H1 (cell line): ENCODE data around the gene DUSP9. TPM values are rescaled to one million over a fixed set of nuclear protein-coding genes. Genes with fewer than 3 reads are reported as not detected.
A peak's percentile ranks its signal among the peaks of the same experiment; 100 is the strongest.

Experiments
- CTCF ChIA-PET: fragments of 300-600 bp; sonication (Branson Sonifier 250); formaldehyde crosslinking; loops from one replicate; lab custom pipeline; 2021; ENCODE audit not compliant: partially characterized antibody; lab: Charles Lee
- POLR2A ChIA-PET: fragments of 300-600 bp; sonication (Branson Sonifier 250); formaldehyde crosslinking; loops from one replicate; lab custom pipeline; 2021; ENCODE audit warnings: inconsistent platforms; ENCODE audit not compliant: partially characterized antibody; lab: Charles Lee
- DNase-seq, 2 experiments: peaks; one replicate each; pipeline versions ENCODE4 v3.0.0 to v3.0.0-alpha.2; 2010 to 2022; ENCODE audit warnings: low spot score in 2 of 2, low read depth in 1 of 2, mixed read lengths in 1 of 2
- FAIRE-seq: peaks from 2 replicates; lab custom pipeline; 2011; peaks lifted over from hg19 to GRCh38; lab: Jason Lieb, UNC
- H2AFZ ChIP-seq: 2 replicates; pipeline ENCODE4 v1.8.1; 2012; ENCODE audit warnings: low read length, inconsistent platforms
- H2AK5ac ChIP-seq: 2 replicates; pipeline ENCODE4 v1.6.1; 2013; ENCODE audit warnings: low read depth, low read length
- H2BK120ac ChIP-seq: replicated peaks from 2 replicates; pipeline ENCODE3; 2013; ENCODE audit warnings: low read depth, low read length, inconsistent platforms
- H2BK12ac ChIP-seq: 2 replicates; pipeline ENCODE4 v1.6.1; 2013; ENCODE audit warnings: low read depth, low read length
- H2BK15ac ChIP-seq: 2 replicates; pipeline ENCODE4 v1.6.1; 2013; ENCODE audit warnings: low read length
- H2BK20ac ChIP-seq: 2 replicates; pipeline ENCODE4 v1.6.1; 2013; ENCODE audit warnings: low read length
- H2BK5ac ChIP-seq: 2 replicates; pipeline ENCODE4 v1.6.1; 2013; ENCODE audit warnings: low read depth, low read length
- H3K14ac ChIP-seq: 2 replicates; pipeline ENCODE4 v1.6.1; 2013; ENCODE audit warnings: inconsistent platforms; ENCODE audit not compliant: insufficient read length
- H3K18ac ChIP-seq: 2 replicates; pipeline ENCODE4 v1.6.1; 2013; ENCODE audit warnings: low read length; ENCODE audit errors: extremely low read depth
- H3K23ac ChIP-seq: 2 replicates; pipeline ENCODE4 v1.6.1; 2013; ENCODE audit warnings: inconsistent platforms; ENCODE audit not compliant: insufficient read length
- H3K23me2 ChIP-seq: 2 replicates; pipeline ENCODE4 v1.6.1; 2013; ENCODE audit warnings: low read depth, low read length
- H3K27ac ChIP-seq: 2 replicates; pipeline ENCODE4 v1.6.1; 2011; ENCODE audit warnings: low read depth, low read length, inconsistent platforms
- H3K27me3 ChIP-seq, 4 experiments: replicated peaks in 1 of 4; 1 replicate in 1 of 4; 2 replicates in 3 of 4; pipeline versions ENCODE4 v1.6.1 to v1.8.1; 2011 to 2013; ENCODE audit warnings: low read length in 3 of 4, mild to moderate bottlenecking in 3 of 4, inconsistent platforms in 2 of 4, mixed read lengths in 2 of 4, moderate library complexity in 1 of 4; ENCODE audit not compliant: control insufficient read depth in 3 of 4, insufficient read depth in 3 of 4; ENCODE audit errors: extremely low read depth in 1 of 4
- H3K36me3 ChIP-seq, 4 experiments: 2 replicates each; pipeline versions ENCODE4 v1.6.1 to v1.8.1; 2011 to 2013; ENCODE audit warnings: mild to moderate bottlenecking in 4 of 4, low read length in 3 of 4, moderate library complexity in 2 of 4, control low read depth in 1 of 4, inconsistent platforms in 1 of 4; ENCODE audit not compliant: insufficient read depth in 4 of 4, control insufficient read depth in 2 of 4
- H3K4ac ChIP-seq: replicated peaks from 2 replicates; pipeline ENCODE3; 2013; ENCODE audit warnings: low read length, low read depth, mixed read lengths, inconsistent platforms; ENCODE audit not compliant: insufficient read length
- H3K4me1 ChIP-seq, 4 experiments: replicated peaks in 1 of 4; 1 replicate in 1 of 4; 2 replicates in 3 of 4; pipeline versions ENCODE4 v1.6.1 to v1.8.1; 2011 to 2013; ENCODE audit warnings: low read length in 3 of 4, inconsistent platforms in 2 of 4, mixed read lengths in 1 of 4; ENCODE audit not compliant: insufficient read depth in 4 of 4, control insufficient read depth in 3 of 4
- H3K4me2 ChIP-seq, 2 experiments: 2 replicates each; pipeline versions ENCODE4 v1.6.1 to v1.8.1; 2011 to 2013; ENCODE audit warnings: low read depth in 2 of 2, low read length in 2 of 2, control low read depth in 1 of 2, inconsistent platforms in 1 of 2, mild to moderate bottlenecking in 1 of 2; ENCODE audit not compliant: insufficient read depth in 1 of 2
- H3K4me3 ChIP-seq, 4 experiments: fragments of 200-600, 300-600 bp in 1 of 4; sonication (generic), shearing (Covaris generic), sonication (Bioruptor Twin) in 1 of 4; 2 replicates each; pipeline versions ENCODE4 v1.5.1 to v1.8.1; 2011 to 2016; ENCODE audit warnings: low read length in 4 of 4, low read depth in 3 of 4, control low read depth in 2 of 4, inconsistent platforms in 2 of 4, mild to moderate bottlenecking in 2 of 4, mixed read lengths in 1 of 4, moderate library complexity in 1 of 4; ENCODE audit not compliant: insufficient read depth in 2 of 4; ENCODE audit errors: extremely low read depth in 1 of 4
- H3K56ac ChIP-seq: replicated peaks from 2 replicates; pipeline ENCODE3; 2013; ENCODE audit warnings: low read depth, mild to moderate bottlenecking, mixed read lengths, low read length, inconsistent platforms; ENCODE audit not compliant: insufficient read length
- H3K79me1 ChIP-seq: 2 replicates; pipeline ENCODE4 v1.6.1; 2013; ENCODE audit warnings: low read depth, low read length, control low read depth
- H3K79me2 ChIP-seq, 2 experiments: 2 replicates each; pipeline versions ENCODE4 v1.6.1 to v1.8.1; 2012 to 2013; ENCODE audit warnings: low read length in 2 of 2, mild to moderate bottlenecking in 2 of 2, inconsistent platforms in 1 of 2; ENCODE audit not compliant: insufficient read depth in 2 of 2, control insufficient read depth in 1 of 2
- H3K9ac ChIP-seq, 4 experiments: replicated peaks in 1 of 4; 1 replicate in 1 of 4; 2 replicates in 3 of 4; pipeline versions ENCODE4 v1.6.1 to v1.8.1; 2011 to 2013; ENCODE audit warnings: low read depth in 3 of 4, low read length in 3 of 4, control low read depth in 2 of 4, mild to moderate bottlenecking in 2 of 4, moderate library complexity in 2 of 4, inconsistent platforms in 1 of 4; ENCODE audit errors: extremely low read depth in 1 of 4
- H3K9me3 ChIP-seq, 2 experiments: 2 replicates each; pipeline versions ENCODE4 v1.6.1 to v1.8.1; 2012 to 2013; ENCODE audit warnings: mild to moderate bottlenecking in 2 of 2, moderate library complexity in 2 of 2, control low read depth in 1 of 2, inconsistent platforms in 1 of 2, low read depth in 1 of 2, low read length in 1 of 2, mixed read lengths in 1 of 2; ENCODE audit not compliant: insufficient read depth in 2 of 2
- H4K20me1 ChIP-seq, 2 experiments: replicated peaks in 1 of 2; 2 replicates each; pipeline versions ENCODE3 to v1.8.1; 2011 to 2013; ENCODE audit warnings: inconsistent platforms in 2 of 2, low read length in 2 of 2, mild to moderate bottlenecking in 1 of 2; ENCODE audit not compliant: insufficient read depth in 2 of 2, control insufficient read depth in 1 of 2
- H4K5ac ChIP-seq: 2 replicates; pipeline ENCODE4 v1.6.1; 2013; ENCODE audit warnings: low read length, low read depth, mixed read lengths, inconsistent platforms; ENCODE audit not compliant: insufficient read length
- H4K8ac ChIP-seq: 2 replicates; pipeline ENCODE4 v1.8.0; 2013; ENCODE audit warnings: mild to moderate bottlenecking, moderate library complexity, low read length, inconsistent platforms; ENCODE audit not compliant: insufficient read depth; ENCODE audit errors: extremely low read depth
- H4K91ac ChIP-seq: replicated peaks from 2 replicates; pipeline ENCODE3; 2013; ENCODE audit warnings: low read length, mixed read lengths, inconsistent platforms; ENCODE audit not compliant: insufficient read length
- EP300 ChIP-seq, 2 experiments: IDR thresholded peaks; 1 replicate in 1 of 2; 2 replicates in 1 of 2; pipeline ENCODE4 v1.6.1; 2011 to 2012; ENCODE audit warnings: low read depth in 2 of 2, low read length in 2 of 2, mild to moderate bottlenecking in 2 of 2, borderline replicate concordance in 1 of 2, inconsistent platforms in 1 of 2, moderate library complexity in 1 of 2
- HDAC2 ChIP-seq, 2 experiments: fragments of 300-600 bp in 1 of 2; sonication (generic) in 1 of 2; IDR thresholded peaks; 2 replicates each; pipeline ENCODE4 v1.6.1; 2011 to 2012; ENCODE audit warnings: low read depth in 2 of 2, low read length in 2 of 2, mild to moderate bottlenecking in 2 of 2, moderate library complexity in 2 of 2, borderline replicate concordance in 1 of 2, inconsistent platforms in 1 of 2
- POLR2AphosphoS5 ChIP-seq: IDR thresholded peaks from 2 replicates; pipeline ENCODE4 v1.6.1; 2011; ENCODE audit warnings: low read depth, low read length
- POU5F1 ChIP-seq: IDR thresholded peaks from 2 replicates; pipeline ENCODE4 v1.6.1; 2011; ENCODE audit warnings: low read depth, mild to moderate bottlenecking, low read length, moderate library complexity
- RAD21 ChIP-seq, 2 experiments: IDR thresholded peaks in 1 of 2; conservative IDR thresholded peaks in 1 of 2; 2 replicates each; pipeline ENCODE4 v1.6.1; 2011; ENCODE audit warnings: low read depth in 2 of 2, low read length in 2 of 2, improper control_type of control experiment in 1 of 2, inconsistent platforms in 1 of 2, mild to moderate bottlenecking in 1 of 2, moderate library complexity in 1 of 2
- RXRA ChIP-seq: IDR thresholded peaks from 2 replicates; pipeline ENCODE4 v1.6.1; 2011; ENCODE audit warnings: low read depth, mild to moderate bottlenecking, low read length, moderate library complexity; ENCODE audit not compliant: insufficient read depth
- TCF12 ChIP-seq: IDR thresholded peaks from 2 replicates; pipeline ENCODE4 v1.6.1; 2011; ENCODE audit warnings: low read depth, mild to moderate bottlenecking, low read length
- ZNF274 ChIP-seq: IDR thresholded peaks from 2 replicates; pipeline ENCODE4 v1.7.0; 2012; ENCODE audit warnings: low read length, borderline replicate concordance; ENCODE audit errors: extremely low read depth
- WGBS, 2 experiments: shearing (Covaris generic) in 1 of 2; methylation state at CpG; one replicate each; pipeline versions ENCODE4 v1.1.6 to v1.1.7; 2013 to 2015; ENCODE audit warnings: low lambda C conversion rate in 2 of 2, mixed read lengths in 2 of 2, inconsistent platforms in 1 of 2, low coverage in 1 of 2, missing lambda C conversion rate in 1 of 2; ENCODE audit not compliant: insufficient replicate concordance in 2 of 2, insufficient coverage in 1 of 2, insufficient read length in 1 of 2; ENCODE audit errors: extremely low coverage in 1 of 2, missing lambda C conversion rate in 1 of 2; 5-methylcytosine and 5-hydroxymethylcytosine counted together
- polyA plus RNA-seq, 7 experiments: library from polyadenylated mRNA; depleted of rRNA in 3 of 7; stranded (reverse) in 5 of 7; unstranded in 2 of 7; fragments of >200 nt in 5 of 7; fragments of 200-250 nt in 2 of 7; gene quantifications; 1 replicate in 5 of 7; 2 replicates in 1 of 7; 4 replicates in 1 of 7; pipeline versions ENCODE4 v1.2.1 to v1.2.3, GENCODE V29; 2011 to 2013; ENCODE audit warnings: missing spikeins in 2 of 7, mixed read lengths in 2 of 7
- total RNA-seq: library from RNA; stranded (reverse); fragmentation: NEBNext Ultra II Directional; extraction: Animal tissue kit (Norgen Biotek cat#: 25700); gene quantifications from 2 replicates; pipeline ENCODE4 v1.2.1, GENCODE V29; 2021
- TF ChIP-seq, protein P1 (sequence below): IDR thresholded peaks from 2 replicates; pipeline ENCODE4 v1.6.1; 2011; ENCODE audit warnings: low read depth, mild to moderate bottlenecking, low read length; ENCODE audit not compliant: insufficient read depth

The DUSP9 gene
- total and polyA plus RNA-seq, 2 of the 8 experiments (the other 6 are each of a cell fraction or from before 2014, with no cell fraction given) = 0.80 to 1.1 TPM

DNA sequence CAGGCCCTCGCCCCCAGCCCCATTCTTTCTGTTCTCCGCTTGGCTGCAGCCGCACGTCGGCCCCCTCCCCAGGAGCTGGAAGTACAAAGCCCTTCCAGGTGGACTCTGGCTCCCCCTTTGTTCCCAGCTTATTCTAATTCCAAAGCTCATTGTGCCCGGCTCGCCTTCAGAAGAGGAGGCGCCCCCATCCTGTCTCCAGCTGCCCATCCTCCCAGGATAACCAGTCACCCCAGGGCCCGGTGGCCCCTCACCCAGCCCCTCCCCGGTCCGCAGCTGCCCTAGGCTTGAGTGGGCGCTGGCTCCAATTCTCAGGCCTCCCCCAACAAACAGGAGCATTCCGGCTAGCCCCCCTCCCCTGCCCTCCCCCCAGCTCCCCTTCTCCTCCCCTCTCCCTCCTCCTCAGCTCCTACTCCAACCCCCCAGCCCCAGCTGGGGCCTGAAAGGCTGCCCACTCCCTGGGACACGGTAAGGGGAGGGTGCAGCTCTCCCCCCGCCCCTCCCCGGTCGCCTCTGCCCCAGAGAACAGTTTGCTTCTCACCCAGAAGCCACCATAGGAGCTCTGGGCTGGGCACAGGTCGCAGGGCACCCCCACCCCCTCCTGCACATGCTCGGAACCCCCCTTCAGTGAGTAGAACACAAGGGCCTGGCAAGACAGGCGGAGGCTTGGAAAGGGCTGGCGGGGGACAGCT lies 37.6 kb downstream of the DUSP9 start:
- 3% methylated on average over 5 of the region's 21 CpGs; no CpG with 5 or more reads in 1 of the 2 experiments for WGBS, 2 experiments
- Histone ChIP-seq H3K14ac (no peak overlapping the region), H4K91ac (peak overlapping the region; percentile 91), H3K9me3 (peaks cover 4 to 5% of the 10 kb centered on the region in 2 experiments; a peak in 2 of 4 replicates), H3K4ac (no peak overlapping the region), H3K18ac (peak overlapping the region; percentile 32; the same call in 1 of the 2 replicates), H3K23ac (no peak overlapping the region), H3K36me3 (no peaks in the 10 kb centered on the region; a peak in 1 of 8 replicates), H3K79me2 (peaks cover 0 to 6% of the 10 kb centered on the region in 2 experiments; a peak in 2 of 4 replicates), H2BK15ac (no peak overlapping the region), H3K4me1 (peaks cover 0 to 19% (median 9%) of the 10 kb centered on the region in 4 experiments; a peak in 6 of 7 replicates), H3K79me1 (no peaks in the 10 kb centered on the region; the same call in 1 of the 2 replicates), H4K20me1 (peaks cover 0 to 2% of the 10 kb centered on the region in 2 experiments), H2AFZ (no peak overlapping the region), H3K27me3 (no peaks in the 10 kb centered on the region), H3K27ac (peak overlapping the region; percentile 73; the same call in 1 of the 2 replicates), H2BK20ac (no peak overlapping the region), H3K23me2 (no peaks in the 10 kb centered on the region), H2BK5ac (peak overlapping the region; percentile 78; the same call in 1 of the 2 replicates), H4K8ac (peak overlapping the region; percentile 85; the same call in 1 of the 2 replicates), H3K4me2 (peak overlapping the region; percentile 45 to 57), H2AK5ac (no peak overlapping the region), H4K5ac (peak overlapping the region; percentile 66), H3K9ac (0 out of 7 replicates have a peak overlapping the region, but pooled peaks of 2 of the 4 experiments have one; percentile 8 to 30), H2BK120ac (no peak overlapping the region), H2BK12ac (no peak overlapping the region), H3K56ac (peak overlapping the region; percentile 30), H3K4me3 (peak overlapping the region in 1 of 4 experiments; percentile 48; a peak in 2 of 8 replicates)
- DNase-seq (peak in 1 of 2 experiments; percentile 52), FAIRE-seq (no peak)
- ChIA-PET POLR2A (interaction anchor here (0.7 to 1.6 kb wide), 8 partner anchors 11 to 241 kb away, joined by 3 to 5 read pairs (median 3); partner anchors contain the start of genes ARHGAP4 and DUSP9), CTCF (interaction anchor here (0.7 to 2.9 kb wide), 12 partner anchors 9 to 116 kb away, joined by 3 to 24 read pairs (median 6); partner anchors contain the start of gene PNCK)
- TF ChIP-seq POLR2AphosphoS5 (no peak), EP300 (IDR thresholded peaks at IDR 0.05; ENCODE audit: borderline replicate concordance in 1 of 2, low read depth in 2 of 2, low read length in 2 of 2) (no peak), POU5F1 (no peak), HDAC2 (IDR thresholded peaks at IDR 0.05; ENCODE audit: borderline replicate concordance in 1 of 2, low read depth in 2 of 2, low read length in 2 of 2) (0 out of 4 replicates have a peak, but pooled peaks of 1 of the 2 experiments have one; percentile 33), RAD21 (IDR thresholded peaks at IDR 0.05 in 1 of 2, conservative IDR thresholded peaks at IDR 0.05 in 1 of 2; ENCODE audit: low read depth in 2 of 2, low read length in 2 of 2) (0 out of 4 replicates have a peak, but pooled peaks of 1 of the 2 experiments have one; percentile 5), TCF12 (peak; percentile 69; the same call in 1 of the 2 replicates), ZNF274 (no peak), RXRA (no peak)
- TF ChIP-seq, protein P1, sequence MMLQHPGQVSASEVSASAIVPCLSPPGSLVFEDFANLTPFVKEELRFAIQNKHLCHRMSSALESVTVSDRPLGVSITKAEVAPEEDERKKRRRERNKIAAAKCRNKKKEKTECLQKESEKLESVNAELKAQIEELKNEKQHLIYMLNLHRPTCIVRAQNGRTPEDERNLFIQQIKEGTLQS = no peak
